Trophoblast cell (in vitro differentiated cells and primary cell): ENCODE results near the gene MAN1A1.

Experiments
- DNase-seq, 2 donors: peaks; one replicate each; pipeline ENCODE4 v3.0.0-alpha.2; 2016
- H2AFZ ChIP-seq: 2 replicates; pipeline ENCODE4 v1.6.1; 2013; ENCODE audit warnings: low read length, moderate library complexity, mild to moderate bottlenecking; ENCODE audit not compliant: insufficient read depth, poor library complexity
- H2AK5ac ChIP-seq: 2 replicates; pipeline ENCODE4 v1.6.1; 2013; ENCODE audit warnings: mild to moderate bottlenecking, low read length
- H2BK120ac ChIP-seq: 2 replicates; pipeline ENCODE4 v1.6.1; 2013; ENCODE audit warnings: low read length, mild to moderate bottlenecking, moderate library complexity; ENCODE audit not compliant: insufficient read depth, poor library complexity
- H2BK12ac ChIP-seq: 2 replicates; pipeline ENCODE4 v1.6.1; 2013; ENCODE audit warnings: mild to moderate bottlenecking, low read length, moderate library complexity
- H2BK5ac ChIP-seq: 2 replicates; pipeline ENCODE4 v1.6.1; 2013; ENCODE audit warnings: low read length, low read depth, moderate library complexity, mild to moderate bottlenecking; ENCODE audit not compliant: poor library complexity
- H3K14ac ChIP-seq: 2 replicates; pipeline ENCODE4 v1.6.1; 2013; ENCODE audit warnings: mild to moderate bottlenecking, low read length
- H3K18ac ChIP-seq: 2 replicates; pipeline ENCODE4 v1.6.1; 2013; ENCODE audit warnings: mild to moderate bottlenecking, low read length
- H3K23ac ChIP-seq: 2 replicates; pipeline ENCODE4 v1.6.1; 2013; ENCODE audit warnings: low read length
- H3K27ac ChIP-seq: 2 replicates; pipeline ENCODE4 v1.5.1; 2013; ENCODE audit warnings: low read depth, mild to moderate bottlenecking, inconsistent platforms, low read length, moderate library complexity
- H3K27me3 ChIP-seq: 2 replicates; pipeline ENCODE4 v1.6.1; 2013; ENCODE audit warnings: inconsistent platforms, mild to moderate bottlenecking, low read length, moderate library complexity; ENCODE audit not compliant: insufficient read depth
- H3K36me3 ChIP-seq, 2 experiments: 1 replicate in 1 of 2; 2 replicates in 1 of 2; pipeline ENCODE4 v1.6.1; 2013; ENCODE audit warnings: low read length in 2 of 2, mild to moderate bottlenecking in 2 of 2, moderate library complexity in 1 of 2; ENCODE audit not compliant: insufficient read depth in 2 of 2, control insufficient read depth in 1 of 2
- H3K4ac ChIP-seq: 2 replicates; pipeline ENCODE4 v1.6.1; 2013; ENCODE audit warnings: low read depth, mild to moderate bottlenecking, low read length, moderate library complexity
- H3K4me1 ChIP-seq, 2 experiments: 1 replicate in 1 of 2; 2 replicates in 1 of 2; pipeline ENCODE4 v1.6.1; 2013; ENCODE audit warnings: low read length in 2 of 2, mild to moderate bottlenecking in 2 of 2, moderate library complexity in 1 of 2; ENCODE audit not compliant: insufficient read depth in 2 of 2, control insufficient read depth in 1 of 2
- H3K4me2 ChIP-seq: 2 replicates; pipeline ENCODE4 v1.6.1; 2013; ENCODE audit warnings: inconsistent platforms, mild to moderate bottlenecking, low read length, moderate library complexity
- H3K4me3 ChIP-seq: 2 replicates; pipeline ENCODE4 v1.5.1; 2013; ENCODE audit warnings: mild to moderate bottlenecking, low read depth, low read length, inconsistent platforms
- H3K79me1 ChIP-seq: one replicate; pipeline ENCODE4 v1.6.1; 2013; ENCODE audit warnings: low read length
- H3K79me2 ChIP-seq: 2 replicates; pipeline ENCODE4 v1.6.1; 2013; ENCODE audit warnings: low read length, mild to moderate bottlenecking; ENCODE audit not compliant: control insufficient read depth, insufficient read depth, poor library complexity
- H3K9ac ChIP-seq: 2 replicates; pipeline ENCODE4 v1.6.1; 2013; ENCODE audit warnings: mild to moderate bottlenecking, low read length
- H3K9me3 ChIP-seq: 2 replicates; pipeline ENCODE4 v1.6.1; 2013; ENCODE audit warnings: low read depth, mild to moderate bottlenecking, control low read depth, inconsistent platforms, low read length; ENCODE audit not compliant: insufficient read depth
- H4K12ac ChIP-seq: 2 replicates; pipeline ENCODE4 v1.6.1; 2013; ENCODE audit warnings: low read depth, mild to moderate bottlenecking, low read length, moderate library complexity
- H4K8ac ChIP-seq: 2 replicates; pipeline ENCODE4 v1.6.1; 2013; ENCODE audit warnings: low read depth, mild to moderate bottlenecking, low read length, moderate library complexity
- H4K91ac ChIP-seq: one replicate; pipeline ENCODE4 v1.6.1; 2013; ENCODE audit warnings: low read depth, mild to moderate bottlenecking, low read length, moderate library complexity
- WGBS: extraction: QIAGEN DNeasy Blood & Tissue Kit; methylation state at CpG from one replicate; pipeline ENCODE4 v1.1.7; 2013; ENCODE audit warnings: missing lambda C conversion rate; ENCODE audit not compliant: insufficient read length, insufficient coverage; ENCODE audit errors: extremely low coverage; 5-methylcytosine and 5-hydroxymethylcytosine counted together

The MAN1A1 gene

DNA sequence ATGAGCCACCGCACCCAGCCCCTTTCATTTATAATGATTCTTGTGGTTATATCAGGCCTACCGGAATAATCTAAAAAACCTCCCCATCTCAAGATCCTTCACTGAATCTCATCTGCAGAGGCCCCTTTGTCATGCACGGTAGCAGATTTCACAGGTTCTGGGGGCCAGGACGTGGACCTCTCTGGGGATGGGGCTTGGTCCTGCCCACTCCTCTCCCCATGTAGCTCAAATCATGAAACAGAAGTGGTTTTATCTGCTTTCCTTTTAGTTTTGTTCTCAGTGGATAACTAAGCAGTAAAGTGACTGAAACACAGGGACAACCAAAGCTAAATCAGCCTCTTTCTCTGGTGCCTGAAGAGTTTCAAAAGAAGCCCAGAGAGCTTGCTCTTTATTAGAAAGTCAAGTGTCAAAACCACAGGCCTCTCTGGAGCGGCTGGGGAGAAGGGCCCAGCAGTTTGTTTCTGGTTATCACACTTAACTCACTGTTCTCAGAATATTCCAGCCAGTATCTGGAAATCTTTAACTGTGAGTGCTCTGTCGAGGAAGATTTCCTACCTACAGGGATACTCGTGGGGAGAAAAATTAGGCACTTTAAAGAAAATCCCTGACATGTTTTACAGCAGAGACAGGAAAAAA lies 210.5 kb downstream of the MAN1A1 start:
- H3K4me2 ChIP-seq = no peak overlapping the region
- H3K9me3 ChIP-seq = no peaks in the 10 kb centered on the region
- no peak overlapping the region for H3K9ac ChIP-seq
- H3K79me1 ChIP-seq = peaks cover 2% of the 10 kb centered on the region
- peak overlapping the region; percentile 46 for H2BK120ac ChIP-seq
- no peak overlapping the region for H3K23ac ChIP-seq
- H3K27me3 ChIP-seq = no peaks in the 10 kb centered on the region
- no peak overlapping the region for H2AK5ac ChIP-seq
- no peak overlapping the region for H3K4me3 ChIP-seq
- H2BK5ac ChIP-seq = no peak overlapping the region
- no CpG with 5 or more reads among the region's 7 CpGs for WGBS
- no peak overlapping the region for H3K14ac ChIP-seq
- no peak overlapping the region for H4K8ac ChIP-seq
- no peak for DNase-seq
- H2BK12ac ChIP-seq = peak overlapping the region; percentile 89
- H3K27ac ChIP-seq = peak overlapping the region; percentile 76
- H4K12ac ChIP-seq = no peak overlapping the region
- peak overlapping the region; percentile 18 for H4K91ac ChIP-seq
- H3K79me2 ChIP-seq = no peaks in the 10 kb centered on the region
- H3K4ac ChIP-seq = no peak overlapping the region
- no peak overlapping the region for H2AFZ ChIP-seq
- H3K4me1 ChIP-seq = peaks cover 8 to 12% of the 10 kb centered on the region in 2 experiments
- H3K36me3 ChIP-seq = no peaks in the 10 kb centered on the region
- peak overlapping the region; percentile 79 for H3K18ac ChIP-seq

DNA sequence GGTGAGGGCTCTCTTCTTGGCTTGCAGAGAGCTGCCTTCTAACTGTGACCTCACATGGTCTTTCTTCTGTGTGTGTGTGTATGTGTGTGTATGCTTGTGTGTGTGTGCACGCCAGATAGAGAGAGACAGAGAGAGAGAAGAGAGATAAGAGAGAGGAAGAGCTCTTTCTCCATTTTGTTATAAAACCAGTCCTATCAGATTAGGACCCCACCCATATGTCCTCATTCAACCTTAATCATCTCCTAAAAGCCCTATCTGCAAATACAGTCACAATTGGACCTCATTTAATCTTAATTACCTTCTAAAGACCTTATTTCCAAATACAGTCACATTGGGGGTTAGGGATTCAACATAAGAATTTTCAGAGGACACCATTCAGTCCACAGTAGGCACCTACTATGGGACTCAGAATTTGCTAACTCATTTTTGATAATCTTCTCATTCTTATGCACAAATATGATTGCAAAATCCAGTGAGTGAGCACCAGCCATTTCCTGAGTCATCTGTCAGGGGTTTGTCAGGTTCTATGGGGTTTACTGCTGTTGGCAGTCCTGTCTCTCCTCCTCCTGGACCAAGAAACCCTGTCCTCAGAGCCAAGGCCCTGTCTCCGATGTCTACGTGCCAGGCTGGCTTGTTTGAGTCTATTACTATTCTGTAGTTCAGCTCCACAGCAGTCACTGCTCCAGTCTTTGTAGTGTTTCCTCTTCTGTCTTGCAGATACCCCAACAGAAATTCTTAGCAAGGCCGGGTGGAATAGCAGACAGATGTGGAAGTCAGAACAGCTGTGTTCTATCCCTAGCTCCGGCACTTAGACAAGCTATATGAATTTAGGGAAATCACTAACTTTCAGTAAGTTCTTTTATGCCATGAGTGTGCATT lies 212.1 kb downstream of the MAN1A1 start:
- WGBS = no CpG with 5 or more reads among the region's 5 CpGs

DNA sequence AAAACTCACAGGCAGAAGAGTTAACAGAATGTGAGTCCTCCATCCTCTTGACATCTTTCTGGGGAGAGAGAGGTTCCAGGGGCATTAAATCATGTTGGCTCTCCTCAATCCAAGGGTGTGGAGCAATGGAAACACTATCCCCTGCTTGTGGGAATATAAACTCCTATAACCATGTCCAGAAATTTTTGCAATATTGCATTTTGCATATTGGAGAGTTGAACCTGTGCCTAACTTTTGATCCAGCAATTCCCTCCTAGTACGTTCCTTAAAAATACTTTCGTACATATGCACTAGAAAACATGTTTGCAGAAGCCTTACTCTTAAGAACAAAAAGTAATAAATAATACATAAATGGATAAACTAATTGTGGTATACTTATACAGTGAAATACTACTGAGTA lies 214.8 kb downstream of the MAN1A1 start:
- Histone ChIP-seq H3K79me2 (no peaks in the 10 kb centered on the region), H2BK5ac (no peak overlapping the region), H2AK5ac (no peak overlapping the region), H2AFZ (no peak overlapping the region), H3K23ac (no peak overlapping the region), H3K36me3 (no peaks in the 10 kb centered on the region), H3K4me2 (no peak overlapping the region), H3K4me1 (peaks cover 4% of the 10 kb centered on the region in 2 experiments), H3K14ac (no peak overlapping the region), H2BK120ac (no peak overlapping the region), H3K27me3 (no peaks in the 10 kb centered on the region), H4K12ac (no peak overlapping the region), H3K9ac (no peak overlapping the region), H3K4me3 (no peak overlapping the region), H3K4ac (no peak overlapping the region), H3K9me3 (no peaks in the 10 kb centered on the region), H4K91ac (no peak overlapping the region), H3K27ac (no peak overlapping the region), H3K79me1 (peaks cover 2% of the 10 kb centered on the region), H2BK12ac (no peak overlapping the region), H4K8ac (no peak overlapping the region), H3K18ac (no peak overlapping the region)
- DNase-seq = no peak
- whole genome bisulfite sequencing = no CpG with 5 or more reads among the region's 2 CpGs

More for the DNA sequence above, 212.1 kb downstream of the MAN1A1 start:
- Histone ChIP-seq H4K8ac (no peak overlapping the region), H4K12ac (no peak overlapping the region), H3K27ac (no peak overlapping the region), H3K18ac (no peak overlapping the region), H3K79me1 (peaks cover 2% of the 10 kb centered on the region), H2BK120ac (no peak overlapping the region), H4K91ac (no peak overlapping the region), H3K14ac (no peak overlapping the region), H2AFZ (no peak overlapping the region), H3K27me3 (no peaks in the 10 kb centered on the region), H3K9ac (no peak overlapping the region), H3K4me1 (peaks cover 8 to 12% of the 10 kb centered on the region in 2 experiments), H3K9me3 (no peaks in the 10 kb centered on the region), H2BK5ac (no peak overlapping the region), H2BK12ac (peak overlapping the region; percentile 38), H3K36me3 (no peaks in the 10 kb centered on the region), H3K23ac (no peak overlapping the region), H2AK5ac (no peak overlapping the region), H3K4me3 (no peak overlapping the region), H3K4me2 (no peak overlapping the region), H3K4ac (no peak overlapping the region), H3K79me2 (no peaks in the 10 kb centered on the region)
- peak; percentile 9 to 21 for DNase-seq

DNA sequence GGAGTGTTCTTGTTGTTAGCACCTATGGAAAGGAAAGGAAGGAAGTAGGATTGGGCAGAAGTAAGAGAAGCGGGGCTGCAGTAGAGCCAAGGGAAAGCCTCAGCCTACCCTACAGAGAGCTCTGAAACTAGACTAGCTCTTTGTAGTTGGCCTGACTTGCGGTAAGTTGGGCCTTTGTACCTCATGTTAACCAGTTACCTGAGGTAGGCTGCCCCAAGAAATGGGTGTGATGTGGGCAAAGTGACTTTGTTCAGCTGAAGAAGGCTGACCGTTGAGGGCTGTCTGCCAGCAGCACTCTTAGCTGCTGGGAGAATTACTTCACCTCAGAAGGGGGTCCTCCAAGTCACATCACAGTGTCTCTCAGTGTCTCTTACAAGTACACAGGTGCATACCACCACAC lies 216.2 kb downstream of the MAN1A1 start:
- no peak overlapping the region for H3K4me3 ChIP-seq
- H3K79me1 ChIP-seq = peaks cover 5% of the 10 kb centered on the region
- H3K4me2 ChIP-seq = no peak overlapping the region
- H3K4me1 ChIP-seq = peaks cover 4 to 7% of the 10 kb centered on the region in 2 experiments
- H3K27ac ChIP-seq = no peak overlapping the region
- peak overlapping the region; percentile 56 for H3K9ac ChIP-seq
- H2BK5ac ChIP-seq = no peak overlapping the region
- no peak overlapping the region for H3K23ac ChIP-seq
- no peaks in the 10 kb centered on the region for H3K27me3 ChIP-seq
- H2BK120ac ChIP-seq = no peak overlapping the region
- H3K4ac ChIP-seq = no peak overlapping the region
- DNase-seq = no peak
- H3K14ac ChIP-seq = no peak overlapping the region
- H4K12ac ChIP-seq = no peak overlapping the region
- peak overlapping the region; percentile 62 for H2AK5ac ChIP-seq
- no peaks in the 10 kb centered on the region for H3K79me2 ChIP-seq
- H4K8ac ChIP-seq = no peak overlapping the region
- H3K18ac ChIP-seq = no peak overlapping the region
- H2AFZ ChIP-seq = no peak overlapping the region
- WGBS = no CpG with 5 or more reads among the region's 3 CpGs
- H2BK12ac ChIP-seq = peak overlapping the region; percentile 76
- no peaks in the 10 kb centered on the region for H3K36me3 ChIP-seq
- H3K9me3 ChIP-seq = no peaks in the 10 kb centered on the region
- no peak overlapping the region for H4K91ac ChIP-seq
